ENCODE data around the gene GRIN2A. TPM values are rescaled to one million over a fixed set of nuclear protein-coding genes. Genes with fewer than 3 reads are reported as not detected.

GRIN2A gene
- total RNA-seq, 2 donors from 2014 or later = 0.27 to 2.5 TPM

DNA sequence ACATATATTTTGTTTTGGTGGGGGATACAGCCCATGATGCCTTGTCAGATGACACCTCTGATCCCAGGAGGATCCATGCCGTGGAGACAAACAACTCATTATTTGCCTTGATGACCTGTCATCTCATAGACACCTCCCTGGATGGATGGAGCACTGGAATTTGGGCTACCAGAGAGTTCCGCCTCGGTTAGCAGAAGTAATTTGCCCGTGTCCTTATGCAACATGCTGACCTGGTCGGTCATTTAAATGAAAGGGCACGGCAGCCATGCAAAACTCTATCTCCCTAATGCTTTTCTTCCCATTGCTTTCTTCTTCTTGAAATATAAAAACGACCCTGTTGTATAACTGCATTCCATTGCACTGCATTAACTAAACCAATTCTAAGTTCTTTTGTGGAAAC, 145.3 kb downstream of the GRIN2A start:
- no peak overlapping the region for H3K27ac ChIP-seq
- no peak for DNase-seq (ENCODE audit: low spot score)
- H3K27me3 ChIP-seq (replicated peaks; ENCODE audit: insufficient read depth) = no peaks in the 10 kb centered on the region
- H3K4me1 ChIP-seq (ENCODE audit: control insufficient read depth in 1 of 2, low read depth in 2 of 2) = peaks cover 0 to 5% of the 10 kb centered on the region in 2 donors
- H3K4me3 ChIP-seq = no peak overlapping the region
- TF ChIP-seq, protein P1, sequence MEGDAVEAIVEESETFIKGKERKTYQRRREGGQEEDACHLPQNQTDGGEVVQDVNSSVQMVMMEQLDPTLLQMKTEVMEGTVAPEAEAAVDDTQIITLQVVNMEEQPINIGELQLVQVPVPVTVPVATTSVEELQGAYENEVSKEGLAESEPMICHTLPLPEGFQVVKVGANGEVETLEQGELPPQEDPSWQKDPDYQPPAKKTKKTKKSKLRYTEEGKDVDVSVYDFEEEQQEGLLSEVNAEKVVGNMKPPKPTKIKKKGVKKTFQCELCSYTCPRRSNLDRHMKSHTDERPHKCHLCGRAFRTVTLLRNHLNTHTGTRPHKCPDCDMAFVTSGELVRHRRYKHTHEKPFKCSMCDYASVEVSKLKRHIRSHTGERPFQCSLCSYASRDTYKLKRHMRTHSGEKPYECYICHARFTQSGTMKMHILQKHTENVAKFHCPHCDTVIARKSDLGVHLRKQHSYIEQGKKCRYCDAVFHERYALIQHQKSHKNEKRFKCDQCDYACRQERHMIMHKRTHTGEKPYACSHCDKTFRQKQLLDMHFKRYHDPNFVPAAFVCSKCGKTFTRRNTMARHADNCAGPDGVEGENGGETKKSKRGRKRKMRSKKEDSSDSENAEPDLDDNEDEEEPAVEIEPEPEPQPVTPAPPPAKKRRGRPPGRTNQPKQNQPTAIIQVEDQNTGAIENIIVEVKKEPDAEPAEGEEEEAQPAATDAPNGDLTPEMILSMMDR (IDR thresholded peaks at IDR 0.05) = no peak
- H3K36me3 ChIP-seq = no peaks in the 10 kb centered on the region
- no peaks in the 10 kb centered on the region for H3K9me3 ChIP-seq
- ATAC-seq (ENCODE audit: insufficient number of reproducible peaks, low FRiP score, low read depth) = no peak

DNA sequence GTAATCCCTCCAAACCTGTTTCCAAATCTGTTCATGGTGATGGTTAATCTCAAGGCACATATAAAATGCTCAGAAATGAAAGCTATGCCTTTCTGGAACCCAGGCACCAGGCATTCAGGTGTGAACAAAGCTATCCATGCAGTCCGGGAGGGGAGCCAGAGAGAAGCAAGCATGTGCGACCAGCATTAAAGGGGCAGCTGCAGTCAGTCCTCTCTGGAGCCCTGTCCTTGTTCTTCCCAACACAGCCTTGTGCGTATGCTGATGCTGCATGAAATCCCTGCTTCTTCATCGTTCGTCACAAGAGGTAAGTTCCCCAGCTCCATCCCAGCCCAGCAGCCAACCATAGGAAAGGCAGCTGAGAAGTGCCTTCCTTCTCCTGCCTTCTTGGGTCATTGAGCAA, 148.7 kb downstream of the GRIN2A start:
- ATAC-seq (ENCODE audit: insufficient number of reproducible peaks, low FRiP score, low read depth) (no peak), DNase-seq (ENCODE audit: low spot score) (no peak)
- TF ChIP-seq, protein P1 (IDR thresholded peaks at IDR 0.05) = no peak
- Histone ChIP-seq H3K9me3 (no peaks in the 10 kb centered on the region), H3K4me3 (no peak overlapping the region), H3K27me3 (replicated peaks; ENCODE audit: insufficient read depth) (no peaks in the 10 kb centered on the region), H3K27ac (no peak overlapping the region), H3K36me3 (no peaks in the 10 kb centered on the region), H3K4me1 (ENCODE audit: control insufficient read depth in 1 of 2, low read depth in 2 of 2) (no peaks in the 10 kb centered on the region)

DNA sequence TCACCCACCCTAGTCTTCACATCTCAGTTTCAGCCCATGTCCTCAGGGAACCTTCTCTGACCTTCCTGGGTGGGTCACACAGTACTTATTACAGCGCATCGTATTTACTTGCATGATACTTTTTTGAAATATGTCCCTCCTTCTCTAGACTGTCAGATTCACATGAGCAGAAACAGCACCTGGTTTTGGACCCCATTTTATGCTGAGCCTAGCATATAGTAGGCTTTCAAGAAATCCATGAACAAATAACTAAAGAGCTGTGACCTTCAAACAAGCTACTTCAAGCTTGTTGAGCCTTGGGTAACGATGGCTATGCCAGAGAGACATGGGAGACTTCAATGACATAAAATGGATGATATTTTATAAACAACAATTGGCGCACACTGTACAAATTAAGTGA, 150.3 kb downstream of the GRIN2A start:
- DNase-seq (ENCODE audit: low spot score) = no peak
- Histone ChIP-seq H3K9me3 (no peaks in the 10 kb centered on the region), H3K4me3 (no peak overlapping the region), H3K27ac (no peak overlapping the region), H3K36me3 (no peaks in the 10 kb centered on the region), H3K27me3 (replicated peaks; ENCODE audit: insufficient read depth) (no peaks in the 10 kb centered on the region), H3K4me1 (ENCODE audit: control insufficient read depth in 1 of 2, low read depth in 2 of 2) (no peaks in the 10 kb centered on the region)
- no peak for ATAC-seq (ENCODE audit: insufficient number of reproducible peaks, low FRiP score, low read depth)
- TF ChIP-seq, protein P1 (IDR thresholded peaks at IDR 0.05) = no peak

DNA sequence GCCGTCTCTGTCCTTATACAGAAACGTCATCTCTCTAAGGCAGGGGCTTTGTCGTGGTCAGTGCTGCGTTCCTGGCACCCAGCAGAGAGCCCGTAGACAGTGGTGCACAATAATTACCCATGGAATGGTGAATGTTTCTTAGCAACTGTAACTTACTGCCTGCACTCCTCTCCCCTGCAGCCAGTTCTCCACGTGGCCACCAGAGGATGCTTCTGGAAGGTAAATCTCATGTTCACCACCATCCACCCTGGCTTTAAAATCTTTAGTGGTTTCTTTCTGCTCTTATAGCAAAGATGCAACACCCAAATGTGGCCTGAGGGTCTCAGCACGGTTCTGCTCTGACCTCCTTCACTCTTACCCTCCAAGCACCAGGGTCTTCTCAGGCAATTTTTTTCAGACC, 150.8 kb downstream of the GRIN2A start:
- no peak for ATAC-seq (ENCODE audit: insufficient number of reproducible peaks, low FRiP score, low read depth)
- no peaks in the 10 kb centered on the region for H3K4me1 ChIP-seq (ENCODE audit: control insufficient read depth in 1 of 2, low read depth in 2 of 2)
- DNase-seq (ENCODE audit: low spot score) = no peak
- no peaks in the 10 kb centered on the region for H3K36me3 ChIP-seq
- H3K27ac ChIP-seq = no peak overlapping the region
- TF ChIP-seq, protein P1 (IDR thresholded peaks at IDR 0.05) = peak; percentile 50
- no peaks in the 10 kb centered on the region for H3K9me3 ChIP-seq
- H3K4me3 ChIP-seq = no peak overlapping the region
- no peaks in the 10 kb centered on the region for H3K27me3 ChIP-seq (replicated peaks; ENCODE audit: insufficient read depth)

DNA sequence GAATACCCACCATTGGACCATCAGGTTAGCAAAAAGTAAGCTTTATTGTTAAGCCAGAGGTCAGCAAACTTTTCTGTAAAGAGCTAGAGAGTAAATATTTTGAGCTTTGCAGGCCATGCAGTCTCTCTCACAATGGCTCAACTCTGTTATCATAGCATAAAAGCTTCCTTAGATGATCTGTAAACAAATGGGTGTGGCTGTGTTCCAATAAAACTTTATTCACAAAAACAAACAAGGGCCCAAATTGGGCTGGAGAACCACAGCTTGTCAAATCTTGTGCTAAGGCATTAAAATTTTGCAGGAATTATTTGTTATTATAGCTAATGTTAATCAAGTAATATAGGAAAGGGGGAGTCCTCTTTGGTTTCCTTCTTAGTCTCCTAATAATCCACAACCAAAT, 153.6 kb downstream of the GRIN2A start:
- H3K4me3 ChIP-seq = no peak overlapping the region
- no peaks in the 10 kb centered on the region for H3K4me1 ChIP-seq (ENCODE audit: control insufficient read depth in 1 of 2, low read depth in 2 of 2)
- no peaks in the 10 kb centered on the region for H3K36me3 ChIP-seq
- DNase-seq (ENCODE audit: low spot score) (no peak), ATAC-seq (ENCODE audit: insufficient number of reproducible peaks, low FRiP score, low read depth) (no peak)
- H3K9me3 ChIP-seq = no peaks in the 10 kb centered on the region
- H3K27ac ChIP-seq = no peak overlapping the region
- TF ChIP-seq, protein P1 (IDR thresholded peaks at IDR 0.05) = no peak
- no peaks in the 10 kb centered on the region for H3K27me3 ChIP-seq (replicated peaks; ENCODE audit: insufficient read depth)
